H1 (cell line): ENCODE measurements around the gene OR5B3. TPM values are rescaled to one million over a fixed set of nuclear protein-coding genes. Genes with fewer than 3 reads are reported as not detected.

Experiments used
- CTCF ChIA-PET: fragments of 300-600 bp; sonication (Branson Sonifier 250); formaldehyde crosslinking; loops from one replicate; lab custom pipeline; 2021; ENCODE audit not compliant: partially characterized antibody; lab: Charles Lee
- POLR2A ChIA-PET: fragments of 300-600 bp; sonication (Branson Sonifier 250); formaldehyde crosslinking; loops from one replicate; lab custom pipeline; 2021; ENCODE audit warnings: inconsistent platforms; ENCODE audit not compliant: partially characterized antibody; lab: Charles Lee
- DNase-seq, 2 experiments: peaks; one replicate each; pipeline versions ENCODE4 v3.0.0 to v3.0.0-alpha.2; 2010 to 2022; ENCODE audit warnings: low spot score in 2 of 2, low read depth in 1 of 2, mixed read lengths in 1 of 2
- FAIRE-seq: peaks from 2 replicates; lab custom pipeline; 2011; peaks lifted over from hg19 to GRCh38; lab: Jason Lieb, UNC
- H2AFZ ChIP-seq: 2 replicates; pipeline ENCODE4 v1.8.1; 2012; ENCODE audit warnings: low read length, inconsistent platforms
- H2AK5ac ChIP-seq: 2 replicates; pipeline ENCODE4 v1.6.1; 2013; ENCODE audit warnings: low read depth, low read length
- H2BK120ac ChIP-seq: replicated peaks from 2 replicates; pipeline ENCODE3; 2013; ENCODE audit warnings: low read depth, low read length, inconsistent platforms
- H2BK12ac ChIP-seq: 2 replicates; pipeline ENCODE4 v1.6.1; 2013; ENCODE audit warnings: low read depth, low read length
- H2BK15ac ChIP-seq: 2 replicates; pipeline ENCODE4 v1.6.1; 2013; ENCODE audit warnings: low read length
- H2BK20ac ChIP-seq: 2 replicates; pipeline ENCODE4 v1.6.1; 2013; ENCODE audit warnings: low read length
- H2BK5ac ChIP-seq: 2 replicates; pipeline ENCODE4 v1.6.1; 2013; ENCODE audit warnings: low read depth, low read length
- H3K14ac ChIP-seq: 2 replicates; pipeline ENCODE4 v1.6.1; 2013; ENCODE audit warnings: inconsistent platforms; ENCODE audit not compliant: insufficient read length
- H3K18ac ChIP-seq: 2 replicates; pipeline ENCODE4 v1.6.1; 2013; ENCODE audit warnings: low read length; ENCODE audit errors: extremely low read depth
- H3K23ac ChIP-seq: 2 replicates; pipeline ENCODE4 v1.6.1; 2013; ENCODE audit warnings: inconsistent platforms; ENCODE audit not compliant: insufficient read length
- H3K23me2 ChIP-seq: 2 replicates; pipeline ENCODE4 v1.6.1; 2013; ENCODE audit warnings: low read depth, low read length
- H3K27ac ChIP-seq: 2 replicates; pipeline ENCODE4 v1.6.1; 2011; ENCODE audit warnings: low read depth, low read length, inconsistent platforms
- H3K27me3 ChIP-seq, 4 experiments: replicated peaks in 1 of 4; 1 replicate in 1 of 4; 2 replicates in 3 of 4; pipeline versions ENCODE4 v1.6.1 to v1.8.1; 2011 to 2013; ENCODE audit warnings: low read length in 3 of 4, mild to moderate bottlenecking in 3 of 4, inconsistent platforms in 2 of 4, mixed read lengths in 2 of 4, moderate library complexity in 1 of 4; ENCODE audit not compliant: control insufficient read depth in 3 of 4, insufficient read depth in 3 of 4; ENCODE audit errors: extremely low read depth in 1 of 4
- H3K36me3 ChIP-seq, 4 experiments: 2 replicates each; pipeline versions ENCODE4 v1.6.1 to v1.8.1; 2011 to 2013; ENCODE audit warnings: mild to moderate bottlenecking in 4 of 4, low read length in 3 of 4, moderate library complexity in 2 of 4, control low read depth in 1 of 4, inconsistent platforms in 1 of 4; ENCODE audit not compliant: insufficient read depth in 4 of 4, control insufficient read depth in 2 of 4
- H3K4ac ChIP-seq: replicated peaks from 2 replicates; pipeline ENCODE3; 2013; ENCODE audit warnings: low read length, low read depth, mixed read lengths, inconsistent platforms; ENCODE audit not compliant: insufficient read length
- H3K4me1 ChIP-seq, 4 experiments: replicated peaks in 1 of 4; 1 replicate in 1 of 4; 2 replicates in 3 of 4; pipeline versions ENCODE4 v1.6.1 to v1.8.1; 2011 to 2013; ENCODE audit warnings: low read length in 3 of 4, inconsistent platforms in 2 of 4, mixed read lengths in 1 of 4; ENCODE audit not compliant: insufficient read depth in 4 of 4, control insufficient read depth in 3 of 4
- H3K4me2 ChIP-seq, 2 experiments: 2 replicates each; pipeline versions ENCODE4 v1.6.1 to v1.8.1; 2011 to 2013; ENCODE audit warnings: low read depth in 2 of 2, low read length in 2 of 2, control low read depth in 1 of 2, inconsistent platforms in 1 of 2, mild to moderate bottlenecking in 1 of 2; ENCODE audit not compliant: insufficient read depth in 1 of 2
- H3K4me3 ChIP-seq, 4 experiments: fragments of 200-600, 300-600 bp in 1 of 4; sonication (generic), shearing (Covaris generic), sonication (Bioruptor Twin) in 1 of 4; 2 replicates each; pipeline versions ENCODE4 v1.5.1 to v1.8.1; 2011 to 2016; ENCODE audit warnings: low read length in 4 of 4, low read depth in 3 of 4, control low read depth in 2 of 4, inconsistent platforms in 2 of 4, mild to moderate bottlenecking in 2 of 4, mixed read lengths in 1 of 4, moderate library complexity in 1 of 4; ENCODE audit not compliant: insufficient read depth in 2 of 4; ENCODE audit errors: extremely low read depth in 1 of 4
- H3K56ac ChIP-seq: replicated peaks from 2 replicates; pipeline ENCODE3; 2013; ENCODE audit warnings: low read depth, mild to moderate bottlenecking, mixed read lengths, low read length, inconsistent platforms; ENCODE audit not compliant: insufficient read length
- H3K79me1 ChIP-seq: 2 replicates; pipeline ENCODE4 v1.6.1; 2013; ENCODE audit warnings: low read depth, low read length, control low read depth
- H3K79me2 ChIP-seq, 2 experiments: 2 replicates each; pipeline versions ENCODE4 v1.6.1 to v1.8.1; 2012 to 2013; ENCODE audit warnings: low read length in 2 of 2, mild to moderate bottlenecking in 2 of 2, inconsistent platforms in 1 of 2; ENCODE audit not compliant: insufficient read depth in 2 of 2, control insufficient read depth in 1 of 2
- H3K9ac ChIP-seq, 4 experiments: replicated peaks in 1 of 4; 1 replicate in 1 of 4; 2 replicates in 3 of 4; pipeline versions ENCODE4 v1.6.1 to v1.8.1; 2011 to 2013; ENCODE audit warnings: low read depth in 3 of 4, low read length in 3 of 4, control low read depth in 2 of 4, mild to moderate bottlenecking in 2 of 4, moderate library complexity in 2 of 4, inconsistent platforms in 1 of 4; ENCODE audit errors: extremely low read depth in 1 of 4
- H3K9me3 ChIP-seq, 2 experiments: 2 replicates each; pipeline versions ENCODE4 v1.6.1 to v1.8.1; 2012 to 2013; ENCODE audit warnings: mild to moderate bottlenecking in 2 of 2, moderate library complexity in 2 of 2, control low read depth in 1 of 2, inconsistent platforms in 1 of 2, low read depth in 1 of 2, low read length in 1 of 2, mixed read lengths in 1 of 2; ENCODE audit not compliant: insufficient read depth in 2 of 2
- H4K20me1 ChIP-seq, 2 experiments: replicated peaks in 1 of 2; 2 replicates each; pipeline versions ENCODE3 to v1.8.1; 2011 to 2013; ENCODE audit warnings: inconsistent platforms in 2 of 2, low read length in 2 of 2, mild to moderate bottlenecking in 1 of 2; ENCODE audit not compliant: insufficient read depth in 2 of 2, control insufficient read depth in 1 of 2
- H4K5ac ChIP-seq: 2 replicates; pipeline ENCODE4 v1.6.1; 2013; ENCODE audit warnings: low read length, low read depth, mixed read lengths, inconsistent platforms; ENCODE audit not compliant: insufficient read length
- H4K8ac ChIP-seq: 2 replicates; pipeline ENCODE4 v1.8.0; 2013; ENCODE audit warnings: mild to moderate bottlenecking, moderate library complexity, low read length, inconsistent platforms; ENCODE audit not compliant: insufficient read depth; ENCODE audit errors: extremely low read depth
- H4K91ac ChIP-seq: replicated peaks from 2 replicates; pipeline ENCODE3; 2013; ENCODE audit warnings: low read length, mixed read lengths, inconsistent platforms; ENCODE audit not compliant: insufficient read length
- BRCA1 ChIP-seq: IDR thresholded peaks from 2 replicates; pipeline ENCODE4 v1.6.1; 2012; ENCODE audit warnings: low read depth, low read length, improper control_type of control experiment
- RAD21 ChIP-seq, 2 experiments: IDR thresholded peaks in 1 of 2; conservative IDR thresholded peaks in 1 of 2; 2 replicates each; pipeline ENCODE4 v1.6.1; 2011; ENCODE audit warnings: low read depth in 2 of 2, low read length in 2 of 2, improper control_type of control experiment in 1 of 2, inconsistent platforms in 1 of 2, mild to moderate bottlenecking in 1 of 2, moderate library complexity in 1 of 2
- SIRT6 ChIP-seq: IDR thresholded peaks from one replicate; pipeline ENCODE4 v1.7.1; 2012; ENCODE audit warnings: low read length, inconsistent platforms
- WGBS, 2 experiments: shearing (Covaris generic) in 1 of 2; methylation state at CpG; one replicate each; pipeline versions ENCODE4 v1.1.6 to v1.1.7; 2013 to 2015; ENCODE audit warnings: low lambda C conversion rate in 2 of 2, mixed read lengths in 2 of 2, inconsistent platforms in 1 of 2, low coverage in 1 of 2, missing lambda C conversion rate in 1 of 2; ENCODE audit not compliant: insufficient replicate concordance in 2 of 2, insufficient coverage in 1 of 2, insufficient read length in 1 of 2; ENCODE audit errors: extremely low coverage in 1 of 2, missing lambda C conversion rate in 1 of 2; 5-methylcytosine and 5-hydroxymethylcytosine counted together
- polyA plus RNA-seq, 7 experiments: library from polyadenylated mRNA; depleted of rRNA in 3 of 7; stranded (reverse) in 5 of 7; unstranded in 2 of 7; fragments of >200 nt in 5 of 7; fragments of 200-250 nt in 2 of 7; gene quantifications; 1 replicate in 5 of 7; 2 replicates in 1 of 7; 4 replicates in 1 of 7; pipeline versions ENCODE4 v1.2.1 to v1.2.3, GENCODE V29; 2011 to 2013; ENCODE audit warnings: missing spikeins in 2 of 7, mixed read lengths in 2 of 7
- total RNA-seq: library from RNA; stranded (reverse); fragmentation: NEBNext Ultra II Directional; extraction: Animal tissue kit (Norgen Biotek cat#: 25700); gene quantifications from 2 replicates; pipeline ENCODE4 v1.2.1, GENCODE V29; 2021
- TF ChIP-seq, protein P1 (sequence below), 3 experiments: IDR thresholded peaks; 1 replicate in 2 of 3; 2 replicates in 1 of 3; pipeline versions ENCODE4 v1.5.1 to v1.6.1; 2011; ENCODE audit warnings: low read length in 3 of 3, mild to moderate bottlenecking in 3 of 3, inconsistent platforms in 2 of 3, low read depth in 1 of 3, moderate library complexity in 1 of 3; ENCODE audit not compliant: insufficient read depth in 1 of 3; ENCODE audit errors: control extremely low read depth in 1 of 3
- TF ChIP-seq, protein P2 (sequence below): IDR thresholded peaks from 2 replicates; pipeline ENCODE4 v1.6.1; 2012; ENCODE audit warnings: inconsistent platforms

Gene OR5B3
- total and polyA plus RNA-seq, 2 of the 8 experiments (the other 6 are each of a cell fraction or from before 2014, with no cell fraction given): not detected

DNA sequence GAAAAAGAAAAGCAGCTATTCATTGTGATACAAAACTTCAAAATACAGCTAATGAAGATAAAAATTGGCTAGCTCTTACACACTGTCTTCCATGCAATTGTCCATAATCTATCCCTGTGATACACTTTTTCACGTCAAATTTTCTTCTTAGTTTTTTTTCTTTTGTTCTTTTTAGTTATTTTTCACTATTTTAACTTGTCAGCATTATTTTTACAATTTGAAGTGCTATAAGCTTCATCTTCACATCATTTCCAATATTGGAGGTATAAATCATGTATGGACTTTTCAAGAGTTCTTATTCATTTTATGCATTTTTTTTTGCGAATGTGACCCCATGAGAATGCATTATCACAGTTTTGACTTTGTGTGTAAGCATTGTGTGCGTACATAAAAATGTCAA is 51.9 kb downstream of the OR5B3 start:
- no peak overlapping the region for H3K4me2 ChIP-seq
- no peaks in the 10 kb centered on the region for H3K27me3 ChIP-seq
- H4K8ac ChIP-seq: no peak overlapping the region
- TF ChIP-seq, protein P1, sequence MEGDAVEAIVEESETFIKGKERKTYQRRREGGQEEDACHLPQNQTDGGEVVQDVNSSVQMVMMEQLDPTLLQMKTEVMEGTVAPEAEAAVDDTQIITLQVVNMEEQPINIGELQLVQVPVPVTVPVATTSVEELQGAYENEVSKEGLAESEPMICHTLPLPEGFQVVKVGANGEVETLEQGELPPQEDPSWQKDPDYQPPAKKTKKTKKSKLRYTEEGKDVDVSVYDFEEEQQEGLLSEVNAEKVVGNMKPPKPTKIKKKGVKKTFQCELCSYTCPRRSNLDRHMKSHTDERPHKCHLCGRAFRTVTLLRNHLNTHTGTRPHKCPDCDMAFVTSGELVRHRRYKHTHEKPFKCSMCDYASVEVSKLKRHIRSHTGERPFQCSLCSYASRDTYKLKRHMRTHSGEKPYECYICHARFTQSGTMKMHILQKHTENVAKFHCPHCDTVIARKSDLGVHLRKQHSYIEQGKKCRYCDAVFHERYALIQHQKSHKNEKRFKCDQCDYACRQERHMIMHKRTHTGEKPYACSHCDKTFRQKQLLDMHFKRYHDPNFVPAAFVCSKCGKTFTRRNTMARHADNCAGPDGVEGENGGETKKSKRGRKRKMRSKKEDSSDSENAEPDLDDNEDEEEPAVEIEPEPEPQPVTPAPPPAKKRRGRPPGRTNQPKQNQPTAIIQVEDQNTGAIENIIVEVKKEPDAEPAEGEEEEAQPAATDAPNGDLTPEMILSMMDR (IDR thresholded peaks at IDR 0.05; ENCODE audit: control extremely low read depth in 1 of 3, insufficient read depth in 1 of 3, low read depth in 1 of 3, low read length in 3 of 3): no peak
- TF ChIP-seq BRCA1 (no peak), SIRT6 (no peak), RAD21 (IDR thresholded peaks at IDR 0.05 in 1 of 2, conservative IDR thresholded peaks at IDR 0.05 in 1 of 2; ENCODE audit: low read depth in 2 of 2, low read length in 2 of 2) (no peak)
- TF ChIP-seq, protein P2, sequence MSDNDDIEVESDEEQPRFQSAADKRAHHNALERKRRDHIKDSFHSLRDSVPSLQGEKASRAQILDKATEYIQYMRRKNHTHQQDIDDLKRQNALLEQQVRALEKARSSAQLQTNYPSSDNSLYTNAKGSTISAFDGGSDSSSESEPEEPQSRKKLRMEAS: no peak
- H2BK120ac ChIP-seq: no peak overlapping the region
- H2BK5ac ChIP-seq: no peak overlapping the region
- no peak overlapping the region for H2AFZ ChIP-seq
- no peak overlapping the region for H3K56ac ChIP-seq
- no peak overlapping the region for H2AK5ac ChIP-seq
- DNase-seq: no peak
- POLR2A ChIA-PET: no interaction called here
- H2BK20ac ChIP-seq: no peak overlapping the region
- H4K91ac ChIP-seq: no peak overlapping the region
- no peaks in the 10 kb centered on the region for H3K79me2 ChIP-seq
- no peak for FAIRE-seq
- no peaks in the 10 kb centered on the region for H3K36me3 ChIP-seq
- 74% methylated on average over 3 of the region's 3 CpGs; no CpG with 5 or more reads in 1 of the 2 experiments for whole genome bisulfite sequencing, 2 experiments
- no peaks in the 10 kb centered on the region for H3K23me2 ChIP-seq
- H2BK15ac ChIP-seq: no peak overlapping the region
- no peaks in the 10 kb centered on the region for H3K79me1 ChIP-seq
- H2BK12ac ChIP-seq: no peak overlapping the region
- H3K14ac ChIP-seq: no peak overlapping the region
- H4K5ac ChIP-seq: no peak overlapping the region
- peaks cover 13 to 21% of the 10 kb centered on the region in 2 experiments; a peak in 1 of 4 replicates for H3K9me3 ChIP-seq
- H3K4me1 ChIP-seq: no peaks in the 10 kb centered on the region
- H3K23ac ChIP-seq: no peak overlapping the region
- H3K9ac ChIP-seq: no peak overlapping the region
- no peak overlapping the region for H3K27ac ChIP-seq
- CTCF ChIA-PET: no interaction called here
- H4K20me1 ChIP-seq: no peaks in the 10 kb centered on the region
- H3K18ac ChIP-seq: no peak overlapping the region
- H3K4me3 ChIP-seq: no peak overlapping the region
- no peak overlapping the region for H3K4ac ChIP-seq
